ENCODE results near the gene RPL22. TPM values are rescaled to one million over a fixed set of nuclear protein-coding genes. Genes with fewer than 3 reads are reported as not detected.

Gene RPL22
- total and polyA plus RNA-seq, 2 of the 8 experiments (the other 6 are each of a cell fraction or from before 2014, with no cell fraction given) = 133 to 521 TPM

DNA sequence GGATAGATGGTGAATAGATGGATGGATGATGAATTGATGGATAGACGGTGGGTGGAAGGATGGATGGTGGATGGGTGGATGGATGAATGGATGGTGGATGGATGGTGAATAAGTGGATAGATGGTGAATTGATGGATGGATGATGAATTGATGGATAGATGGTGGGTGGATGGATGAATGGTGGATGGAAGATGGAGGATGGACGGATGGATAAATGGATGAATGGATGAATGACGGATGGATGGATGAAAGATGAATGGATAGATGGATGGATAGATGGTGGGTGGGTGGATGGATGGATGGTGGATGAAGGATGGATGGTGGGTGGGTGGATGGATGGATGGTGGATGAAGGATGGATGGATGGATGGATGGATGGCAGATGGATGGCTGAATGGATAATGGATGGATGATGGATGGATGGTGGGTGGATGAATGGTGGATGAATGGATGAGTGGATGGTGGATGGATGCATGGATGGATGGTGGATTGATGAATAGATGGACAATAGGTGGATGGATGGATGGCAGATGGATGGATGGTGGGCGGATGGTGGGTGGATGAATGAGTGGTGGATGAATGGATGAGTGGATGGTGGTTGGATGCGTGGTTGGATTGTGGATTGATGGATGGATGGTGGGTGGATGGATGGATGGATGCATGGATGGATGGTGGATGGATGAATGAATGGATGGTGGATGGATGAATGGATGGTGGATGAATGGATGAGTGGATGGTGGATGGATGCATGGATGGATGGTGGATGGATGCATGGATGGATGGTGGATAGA is 24.6 kb downstream of the RPL22 start:
- DNase-seq (ENCODE audit: low read depth in 1 of 2, low spot score in 2 of 2) (no peak), FAIRE-seq (no peak)
- H2BK5ac ChIP-seq (ENCODE audit: low read depth, low read length) = no peak overlapping the region
- peaks cover 0 to 20% of the 10 kb centered on the region in 2 experiments for H4K20me1 ChIP-seq (replicated peaks in 1 of 2; ENCODE audit: control insufficient read depth in 1 of 2, insufficient read depth in 2 of 2, low read length in 2 of 2)
- no peak overlapping the region for H2BK120ac ChIP-seq (replicated peaks; ENCODE audit: low read depth, low read length)
- ChIA-PET CTCF (ENCODE audit: partially characterized antibody) (no interaction called here), POLR2A (ENCODE audit: partially characterized antibody) (no interaction called here)
- H3K9ac ChIP-seq (replicated peaks in 1 of 4; ENCODE audit: extremely low read depth in 1 of 4, low read depth in 3 of 4, low read length in 3 of 4) = no peak overlapping the region; a peak in 1 of 7 replicates
- peaks cover 18 to 39% (median 31%) of the 10 kb centered on the region in 4 experiments for H3K27me3 ChIP-seq (replicated peaks in 1 of 4; ENCODE audit: control insufficient read depth in 3 of 4, extremely low read depth in 1 of 4, insufficient read depth in 3 of 4, low read length in 3 of 4)
- WGBS, 2 experiments (ENCODE audit: extremely low coverage in 1 of 2, insufficient coverage in 1 of 2, insufficient read length in 1 of 2, insufficient replicate concordance in 2 of 2, low coverage in 1 of 2, low lambda C conversion rate in 2 of 2, missing lambda C conversion rate in 1 of 2) = 83 to 100% methylated on average over 4 to 5 of the region's 5 CpGs
- peak overlapping the region; percentile 86 for H3K56ac ChIP-seq (replicated peaks; ENCODE audit: insufficient read length, low read depth, low read length)
- no peak overlapping the region for H3K4ac ChIP-seq (replicated peaks; ENCODE audit: insufficient read length, low read depth, low read length)
- H3K36me3 ChIP-seq (ENCODE audit: control insufficient read depth in 2 of 4, insufficient read depth in 4 of 4, low read length in 3 of 4) = no peaks in the 10 kb centered on the region
- no peak overlapping the region for H3K4me3 ChIP-seq (ENCODE audit: extremely low read depth in 1 of 4, insufficient read depth in 2 of 4, low read depth in 3 of 4, low read length in 4 of 4)
- H2BK20ac ChIP-seq (ENCODE audit: low read length) = no peak overlapping the region
- no peak overlapping the region for H4K91ac ChIP-seq (replicated peaks; ENCODE audit: insufficient read length, low read length)
- no peak overlapping the region for H4K5ac ChIP-seq (ENCODE audit: insufficient read length, low read depth, low read length)
- H2BK12ac ChIP-seq (ENCODE audit: low read depth, low read length) = no peak overlapping the region
- no peak overlapping the region for H3K27ac ChIP-seq (ENCODE audit: low read depth, low read length)
- H3K79me1 ChIP-seq (ENCODE audit: low read depth, low read length) = no peaks in the 10 kb centered on the region
- H3K23me2 ChIP-seq (ENCODE audit: low read depth, low read length) = peaks cover 20% of the 10 kb centered on the region; the same call in 1 of the 2 replicates
- no peak overlapping the region for H4K8ac ChIP-seq (ENCODE audit: extremely low read depth, insufficient read depth, low read length)
- no peak overlapping the region for H3K4me2 ChIP-seq (ENCODE audit: insufficient read depth in 1 of 2, low read depth in 2 of 2, low read length in 2 of 2)
- no peak overlapping the region for H3K14ac ChIP-seq (ENCODE audit: insufficient read length)
- H3K79me2 ChIP-seq (ENCODE audit: control insufficient read depth in 1 of 2, insufficient read depth in 2 of 2, low read length in 2 of 2) = no peaks in the 10 kb centered on the region
- H2AFZ ChIP-seq (ENCODE audit: low read length) = no peak overlapping the region
- H2AK5ac ChIP-seq (ENCODE audit: low read depth, low read length) = no peak overlapping the region; the same call in 1 of the 2 replicates
- peaks cover 0 to 7% (median 0%) of the 10 kb centered on the region in 4 experiments; a peak in 4 of 7 replicates for H3K4me1 ChIP-seq (replicated peaks in 1 of 4; ENCODE audit: control insufficient read depth in 3 of 4, insufficient read depth in 4 of 4, low read length in 3 of 4)
- H2BK15ac ChIP-seq (ENCODE audit: low read length) = no peak overlapping the region
- no peak overlapping the region for H3K23ac ChIP-seq (ENCODE audit: insufficient read length)
- no peaks in the 10 kb centered on the region for H3K9me3 ChIP-seq (ENCODE audit: insufficient read depth in 2 of 2, low read depth in 1 of 2, low read length in 1 of 2)
- no peak overlapping the region for H3K18ac ChIP-seq (ENCODE audit: extremely low read depth, low read length)
- TF ChIP-seq TAF1 (IDR thresholded peaks at IDR 0.05; ENCODE audit: low read depth, low read length) = no peak
- no peak for TF ChIP-seq JUND (IDR thresholded peaks at IDR 0.05; ENCODE audit: low read length)
- TF ChIP-seq RFX5 (IDR thresholded peaks at IDR 0.05; ENCODE audit: borderline replicate concordance, low read depth, low read length) = no peak
- TF ChIP-seq RBBP5 (IDR thresholded peaks at IDR 0.05; ENCODE audit: borderline replicate concordance, low read depth, low read length) = no peak
- no peak for TF ChIP-seq NANOG (IDR thresholded peaks at IDR 0.05; ENCODE audit: insufficient read depth, low read depth, low read length, poor library complexity, severe bottlenecking)
- TF ChIP-seq MAFK (IDR thresholded peaks at IDR 0.05; ENCODE audit: low read depth, low read length) = no peak
